Mucosa of gallbladder (tissue), 1 donor: Measurements from ENCODE around the gene ADAMTS15. TPM values are rescaled to one million over a fixed set of nuclear protein-coding genes. Genes with fewer than 3 reads are reported as not detected.
"Not testable (repeated sequence)": the region's sequence is repeated elsewhere in the genome, so short reads cannot be mapped to it uniquely, and the experiment has no call there.

Experiments
- DNase-seq: peaks from one replicate; pipeline ENCODE4 v3.0.0-alpha.2; 2020; ENCODE audit warnings: low spot score
- total RNA-seq: library from RNA; stranded (reverse); gene quantifications from one replicate; pipeline ENCODE4 v1.2.1, GENCODE V29; 2021
- donor health status: DM: no; HTN: no; CAD: no.

Gene ADAMTS15
- total RNA-seq, 1 donor from 2014 or later = 3.2 TPM

DNA sequence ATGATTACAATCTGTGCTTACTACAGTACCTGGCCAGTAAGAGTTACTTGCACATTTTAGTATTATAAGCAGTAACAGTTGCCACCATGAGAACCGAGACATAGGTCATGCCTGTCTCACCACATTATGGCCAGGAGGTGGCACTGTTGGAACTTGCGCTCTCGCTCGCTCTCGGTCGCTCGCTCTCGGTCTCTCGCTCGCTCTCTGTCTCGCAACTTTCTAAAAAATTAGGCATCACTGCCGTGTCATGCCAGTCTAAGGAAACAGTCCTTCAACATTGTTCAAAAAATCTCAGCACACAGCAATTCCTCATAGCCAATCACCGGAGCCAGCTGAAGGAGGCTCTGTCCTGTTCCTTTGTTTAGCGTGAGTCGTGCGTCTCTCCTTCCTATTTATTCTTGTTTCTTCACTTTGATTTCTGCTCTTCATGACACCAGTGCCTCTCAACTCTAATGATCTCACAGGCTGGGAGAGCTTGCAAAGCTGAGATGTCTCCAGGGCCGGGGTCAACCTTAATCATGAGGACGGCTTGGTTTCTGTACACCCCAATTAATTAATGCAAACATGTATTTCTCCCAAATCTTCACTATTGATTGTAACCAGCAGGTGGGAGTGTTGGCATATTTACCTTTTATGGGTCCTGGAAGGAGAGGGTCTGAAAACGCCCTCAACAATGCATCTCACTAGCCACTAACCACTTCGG, 13.8 kb upstream of the ADAMTS15 start:
- DNase-seq = peak; percentile 75

DNA sequence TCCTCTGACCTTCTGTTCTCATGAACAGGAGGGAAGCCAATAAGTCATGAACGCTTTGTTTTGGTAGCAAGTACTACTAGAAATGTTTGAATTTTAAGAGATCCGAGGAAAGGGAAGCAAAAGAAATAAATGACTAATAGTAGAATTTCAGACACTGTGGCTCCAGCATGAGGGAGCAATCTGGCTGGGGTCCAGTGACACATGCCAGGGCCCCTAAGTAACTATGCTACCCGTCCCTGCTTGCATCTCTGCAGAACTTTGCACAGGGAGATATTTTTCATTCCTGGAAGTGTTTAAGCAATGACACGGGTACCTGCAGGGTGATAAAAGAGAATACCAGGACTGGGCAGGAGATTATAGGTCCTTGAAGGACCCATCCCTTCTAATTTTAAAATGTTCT, 12.8 kb upstream of the ADAMTS15 start:
- DNase-seq = no peak

DNA sequence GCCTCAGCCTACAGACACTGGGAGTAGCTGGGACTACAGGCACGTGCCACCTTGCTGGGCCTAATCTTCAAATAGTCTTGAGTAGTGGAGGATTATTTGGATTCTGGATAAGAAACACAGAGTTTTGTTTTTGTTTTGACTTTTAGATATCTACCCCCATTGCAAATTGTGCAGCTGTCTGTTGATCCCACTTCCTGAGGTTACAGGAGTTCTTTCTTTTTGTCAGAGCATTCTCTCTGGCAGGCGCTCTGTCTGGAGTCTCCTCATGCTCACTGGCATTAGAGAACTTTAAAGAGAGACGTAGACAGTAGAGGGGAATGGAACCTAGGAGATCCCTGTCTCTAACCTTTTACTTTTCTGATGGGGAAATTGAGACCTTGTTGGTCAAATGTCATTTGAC, 12.3 kb upstream of the ADAMTS15 start:
- DNase-seq = no peak

DNA sequence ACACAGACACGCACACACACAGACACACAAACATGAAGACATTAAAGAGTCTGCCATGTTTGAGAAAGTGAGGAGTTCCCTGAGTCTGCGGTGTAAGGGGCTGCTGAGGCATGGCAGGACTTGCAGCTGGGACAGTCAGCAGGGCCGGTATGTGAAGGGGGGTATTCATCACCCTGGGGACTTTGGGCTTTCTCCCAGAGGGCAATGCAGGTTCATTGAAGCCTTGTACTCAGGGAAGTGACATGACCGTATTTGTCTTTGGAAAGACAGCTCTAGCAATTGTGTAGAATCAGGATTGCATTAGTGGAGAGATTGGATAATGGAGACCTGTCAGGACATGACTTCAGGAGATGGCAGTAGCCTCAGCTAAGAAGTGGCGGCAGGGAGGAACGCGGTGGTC, 10.6 kb upstream of the ADAMTS15 start:
- no peak for DNase-seq

DNA sequence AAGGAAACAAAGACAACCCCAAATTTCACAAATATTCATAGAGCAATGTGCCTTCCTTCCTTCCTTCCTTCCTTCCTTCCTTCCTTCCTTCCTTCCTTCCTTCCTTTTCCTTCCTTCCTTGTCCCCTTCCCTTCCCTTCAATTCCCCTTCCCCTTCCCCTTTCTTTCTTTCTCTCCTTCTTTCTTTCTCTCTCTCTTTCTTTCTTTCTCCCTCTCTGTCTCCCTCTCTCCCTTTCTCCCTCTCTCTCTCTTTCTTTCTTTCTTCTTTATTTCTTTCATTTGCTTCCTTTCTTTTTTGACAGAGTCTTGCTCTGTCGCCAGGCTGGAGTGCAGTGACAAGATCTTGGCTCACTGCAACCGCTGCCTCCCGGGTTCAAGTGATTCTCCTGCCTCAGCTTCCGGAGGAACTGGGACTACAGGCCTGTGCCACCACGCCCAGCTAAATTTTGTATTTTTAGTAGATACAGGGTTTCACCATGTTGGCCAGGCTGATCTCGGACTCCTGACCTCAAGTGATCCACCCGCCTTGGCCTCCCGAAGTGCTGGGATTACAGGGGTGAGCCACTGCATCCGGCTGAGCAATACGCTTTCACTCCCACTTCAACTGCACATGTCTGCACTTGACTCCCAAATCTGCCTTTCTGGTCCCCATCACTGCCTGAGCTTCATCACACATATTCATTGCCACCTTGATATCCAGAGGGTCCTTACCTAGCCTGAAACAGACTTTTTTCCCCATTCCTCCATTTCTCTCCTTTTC, 9.9 kb upstream of the ADAMTS15 start:
- not testable (repeated sequence) for DNase-seq

DNA sequence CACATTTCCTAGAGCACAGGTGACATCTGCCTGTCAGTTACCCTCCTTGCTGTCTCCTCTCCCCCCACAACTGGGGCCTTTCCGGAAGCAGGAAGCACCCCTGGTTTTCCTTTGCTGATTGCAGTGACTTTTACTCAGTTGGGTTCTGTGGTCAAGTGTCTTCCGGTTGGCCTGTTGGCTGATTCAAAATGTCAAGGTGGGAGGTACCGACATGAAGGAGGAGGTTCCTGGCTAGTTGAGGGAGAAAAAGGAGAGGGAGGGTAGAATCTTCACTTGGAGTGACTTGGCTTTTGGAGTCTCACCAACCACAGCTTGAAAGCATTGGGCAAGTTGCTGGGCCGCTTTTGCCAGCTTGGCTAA, 9.3 kb upstream of the ADAMTS15 start:
- DNase-seq = no peak

DNA sequence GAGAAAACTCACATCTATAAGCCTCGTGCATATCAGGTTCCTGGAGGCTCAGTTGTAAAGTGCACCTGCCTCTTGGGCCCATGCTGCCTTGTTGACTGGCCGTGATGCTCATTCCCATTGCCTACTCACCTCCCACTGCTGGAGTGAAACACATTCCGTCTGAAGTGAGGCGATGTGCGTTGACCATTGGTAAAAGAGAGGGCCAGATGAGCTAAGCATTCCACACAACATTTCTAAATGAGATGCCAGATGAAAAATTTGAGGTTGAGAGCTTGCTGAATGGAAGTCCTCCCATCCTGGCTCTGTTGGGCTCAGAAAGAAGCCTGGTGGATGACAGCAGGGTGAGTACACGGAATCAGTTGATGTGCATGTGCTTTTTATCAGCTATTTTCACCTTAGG, 8.6 kb upstream of the ADAMTS15 start:
- DNase-seq = no peak

DNA sequence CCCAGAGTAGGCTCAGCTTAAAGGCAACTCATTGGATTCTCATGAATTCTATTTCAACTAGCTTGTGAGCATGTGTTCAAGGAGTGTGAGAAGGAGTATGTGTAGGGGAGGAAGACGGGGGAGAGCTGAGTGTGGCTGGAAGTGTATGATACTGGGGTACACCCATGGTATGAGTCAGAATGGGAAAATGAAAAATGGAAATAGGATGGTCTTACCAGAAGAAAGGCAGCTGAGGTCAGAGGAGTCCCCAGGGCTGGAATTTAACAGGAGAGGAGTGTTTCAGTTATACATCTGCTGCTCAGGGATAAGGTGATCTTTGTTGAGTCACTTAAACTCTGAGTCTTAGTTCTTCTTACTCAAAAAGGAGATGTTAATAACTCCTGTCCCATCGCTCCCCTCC, 6.7 kb upstream of the ADAMTS15 start:
- DNase-seq = no peak

DNA sequence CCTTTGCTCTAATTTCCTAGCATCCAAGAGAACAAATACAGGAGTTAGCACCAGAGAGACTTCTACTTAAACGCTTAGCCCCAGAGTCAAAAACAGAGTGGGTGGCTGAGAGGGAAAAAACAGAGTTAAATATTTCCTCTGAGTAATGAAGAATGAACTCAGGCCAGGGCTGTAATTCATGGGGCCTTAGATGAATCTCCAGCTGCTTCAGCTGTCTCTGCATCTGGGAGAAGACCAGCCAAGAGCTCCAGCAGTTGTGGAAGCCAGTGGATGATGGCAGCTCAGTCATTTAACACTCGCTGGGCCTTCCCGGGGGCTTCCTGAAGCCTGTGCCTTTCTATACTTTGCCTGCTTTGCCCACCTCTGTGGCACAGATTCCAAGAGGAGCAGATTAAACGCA, 5.7 kb upstream of the ADAMTS15 start:
- no peak for DNase-seq

DNA sequence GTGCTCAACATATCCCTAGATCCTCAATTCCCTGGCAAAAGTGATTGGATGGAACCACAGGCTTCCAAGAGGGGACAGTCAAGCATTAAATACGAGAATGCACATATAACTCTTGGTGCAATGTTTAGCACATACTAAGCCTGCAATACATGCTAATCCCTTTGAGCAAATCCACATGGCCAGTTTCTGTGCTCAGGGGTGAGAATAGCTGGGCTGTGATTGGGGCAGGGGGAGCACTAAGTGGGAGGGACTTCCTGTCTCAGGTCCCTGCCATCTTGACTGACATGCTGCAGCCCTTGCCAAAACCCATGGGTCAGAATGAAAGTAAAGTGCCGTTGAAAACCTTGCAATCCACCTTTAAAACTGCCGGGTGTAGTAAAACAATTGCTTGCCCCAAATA, 2.7 kb upstream of the ADAMTS15 start:
- DNase-seq = no peak

DNA sequence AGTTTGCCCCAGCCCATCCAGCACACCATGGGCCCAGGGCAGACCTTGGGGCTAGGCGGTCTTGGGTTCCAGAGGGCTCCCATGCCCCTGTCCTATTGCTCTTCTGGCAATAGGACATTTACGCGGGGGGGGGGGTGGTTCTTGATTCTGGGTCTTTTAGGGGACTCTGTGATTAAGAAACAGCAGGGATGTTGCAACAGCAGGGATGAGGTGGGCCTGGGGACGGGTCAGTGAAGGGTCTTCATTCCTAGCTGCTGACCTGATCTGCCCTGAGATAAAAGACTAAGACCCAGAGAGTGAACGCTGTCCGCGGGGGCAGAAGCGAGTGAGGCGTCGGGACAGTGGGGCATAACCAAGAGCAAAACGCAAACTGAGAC, 418 bp upstream of the ADAMTS15 start:
- DNase-seq = no peak

DNA sequence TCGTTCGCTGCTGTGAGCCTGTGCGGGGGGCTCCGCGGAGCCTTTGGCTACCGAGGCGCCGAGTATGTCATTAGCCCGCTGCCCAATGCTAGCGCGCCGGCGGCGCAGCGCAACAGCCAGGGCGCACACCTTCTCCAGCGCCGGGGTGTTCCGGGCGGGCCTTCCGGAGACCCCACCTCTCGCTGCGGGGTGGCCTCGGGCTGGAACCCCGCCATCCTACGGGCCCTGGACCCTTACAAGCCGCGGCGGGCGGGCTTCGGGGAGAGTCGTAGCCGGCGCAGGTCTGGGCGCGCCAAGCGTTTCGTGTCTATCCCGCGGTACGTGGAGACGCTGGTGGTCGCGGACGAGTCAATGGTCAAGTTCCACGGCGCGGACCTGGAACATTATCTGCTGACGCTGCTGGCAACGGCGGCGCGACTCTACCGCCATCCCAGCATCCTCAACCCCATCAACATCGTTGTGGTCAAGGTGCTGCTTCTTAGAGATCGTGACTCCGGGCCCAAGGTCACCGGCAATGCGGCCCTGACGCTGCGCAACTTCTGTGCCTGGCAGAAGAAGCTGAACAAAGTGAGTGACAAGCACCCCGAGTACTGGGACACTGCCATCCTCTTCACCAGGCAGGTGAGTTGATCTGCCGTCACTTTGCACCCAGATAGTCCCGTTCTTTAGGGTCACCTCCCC, 1.0 kb downstream of the ADAMTS15 start:
- DNase-seq = no peak

DNA sequence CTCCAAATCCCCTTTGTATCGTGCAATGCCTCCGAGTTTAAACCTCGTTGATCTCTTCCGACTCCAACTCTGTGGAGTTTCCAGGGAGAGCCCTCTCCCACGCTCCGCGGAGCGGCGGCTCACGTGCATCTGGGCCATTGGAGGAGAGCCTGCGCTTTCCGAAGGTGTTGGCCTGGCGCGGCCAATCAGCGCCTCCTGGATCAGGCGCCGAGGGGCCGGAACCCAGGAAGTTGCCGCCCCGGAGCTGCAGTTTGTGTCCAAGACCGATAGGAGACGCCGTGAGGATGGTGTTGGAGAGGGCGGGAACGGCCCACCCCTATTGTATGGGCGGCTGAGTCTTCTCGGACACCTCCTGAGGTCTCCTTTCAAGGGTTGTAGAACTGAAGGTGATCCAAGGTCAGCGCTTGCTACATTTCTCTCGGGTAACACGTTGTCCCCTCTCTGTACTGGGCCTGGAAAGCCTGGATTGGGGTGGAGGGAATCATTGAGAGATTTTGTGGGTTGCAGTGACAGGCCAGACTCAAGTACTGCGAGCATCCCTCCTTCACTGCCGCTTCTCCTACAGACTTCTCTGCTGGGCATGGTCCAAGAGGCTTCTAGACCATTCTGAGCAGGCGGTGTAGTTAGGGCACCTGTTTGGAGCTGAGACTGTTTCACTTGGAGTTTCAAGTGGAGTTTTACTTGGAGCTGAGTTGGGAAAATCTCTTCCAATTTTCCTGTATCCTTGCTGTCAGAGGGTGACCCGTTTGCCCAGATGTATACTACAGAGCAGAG, 1.7 kb downstream of the ADAMTS15 start:
- peak; percentile 62 for DNase-seq

DNA sequence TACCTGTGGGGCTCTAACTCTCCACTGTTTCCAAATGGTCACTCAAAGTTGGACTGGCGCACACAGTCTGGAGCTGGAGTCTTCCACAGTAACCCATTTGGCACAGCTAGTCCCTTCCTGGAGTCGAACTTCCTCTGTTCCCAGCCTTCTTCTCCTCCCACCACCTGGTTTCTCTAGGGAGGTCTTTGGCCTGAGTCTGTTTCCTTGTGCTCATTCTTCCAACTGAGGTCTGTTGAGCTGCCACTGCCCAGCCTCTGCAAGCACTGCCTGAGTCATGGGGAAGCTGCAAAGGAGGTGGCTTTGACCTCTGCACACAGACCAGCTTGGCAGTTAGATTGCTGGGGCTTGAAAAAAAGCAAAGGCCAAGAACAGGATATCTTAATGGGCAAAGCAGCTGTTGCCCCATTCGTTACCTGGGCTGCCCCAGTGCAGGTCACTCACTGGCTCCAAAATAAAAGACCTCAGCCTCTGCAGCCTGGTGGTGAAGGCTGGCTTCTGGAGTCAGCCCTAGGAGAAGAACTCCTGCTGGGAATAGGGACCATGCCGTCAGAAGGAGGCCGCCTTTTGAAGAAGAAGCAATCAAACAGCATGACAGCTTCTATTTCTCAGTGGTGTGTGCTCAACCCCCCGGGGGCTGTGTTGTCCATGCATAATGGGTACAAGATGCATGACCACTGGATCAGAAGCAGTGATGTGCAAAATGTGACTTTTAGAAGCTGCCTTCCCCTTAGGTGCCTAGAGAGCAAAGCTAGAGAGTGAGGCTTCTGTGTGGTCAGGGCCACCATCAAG, 3.0 kb downstream of the ADAMTS15 start:
- no peak for DNase-seq

DNA sequence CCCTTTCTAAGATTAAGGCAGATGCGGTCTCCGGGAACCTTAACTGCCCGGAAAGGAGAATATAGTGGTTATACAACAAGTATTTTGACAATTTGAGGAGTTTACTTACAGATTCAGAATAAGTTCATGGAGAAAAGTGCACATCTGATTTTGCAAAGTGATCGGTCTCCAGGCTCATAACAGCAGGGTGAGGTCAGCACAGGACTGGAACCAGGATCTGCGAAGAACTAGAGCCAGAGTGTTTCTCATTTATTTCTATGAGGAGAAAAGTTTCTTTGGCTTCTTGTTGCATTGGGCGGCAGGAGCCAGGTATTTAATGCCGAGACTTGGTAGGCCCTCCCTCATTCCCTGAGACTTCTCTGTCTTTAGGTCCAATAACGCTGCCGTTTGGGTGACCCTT, 3.7 kb downstream of the ADAMTS15 start:
- no peak for DNase-seq

DNA sequence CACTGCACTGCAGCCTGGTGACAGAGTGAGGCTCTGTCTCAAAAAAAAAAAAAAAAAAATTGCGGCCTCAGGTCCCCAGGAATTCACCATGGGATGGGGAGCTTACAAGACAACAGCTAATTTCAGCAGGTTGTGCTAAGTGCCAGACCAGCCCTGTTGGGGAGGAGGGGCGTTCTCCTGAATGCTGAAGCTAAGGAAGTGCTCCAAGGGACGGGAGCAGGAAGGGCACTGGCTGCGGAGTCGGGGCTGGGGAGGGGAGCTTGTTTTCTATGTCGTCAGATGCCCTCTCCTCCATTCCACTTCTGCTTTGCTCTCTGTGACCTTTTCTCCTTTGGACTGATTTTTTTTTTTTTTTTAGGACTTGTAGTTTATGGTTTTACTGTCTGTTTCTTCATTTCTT, 4.5 kb downstream of the ADAMTS15 start:
- no peak for DNase-seq

DNA sequence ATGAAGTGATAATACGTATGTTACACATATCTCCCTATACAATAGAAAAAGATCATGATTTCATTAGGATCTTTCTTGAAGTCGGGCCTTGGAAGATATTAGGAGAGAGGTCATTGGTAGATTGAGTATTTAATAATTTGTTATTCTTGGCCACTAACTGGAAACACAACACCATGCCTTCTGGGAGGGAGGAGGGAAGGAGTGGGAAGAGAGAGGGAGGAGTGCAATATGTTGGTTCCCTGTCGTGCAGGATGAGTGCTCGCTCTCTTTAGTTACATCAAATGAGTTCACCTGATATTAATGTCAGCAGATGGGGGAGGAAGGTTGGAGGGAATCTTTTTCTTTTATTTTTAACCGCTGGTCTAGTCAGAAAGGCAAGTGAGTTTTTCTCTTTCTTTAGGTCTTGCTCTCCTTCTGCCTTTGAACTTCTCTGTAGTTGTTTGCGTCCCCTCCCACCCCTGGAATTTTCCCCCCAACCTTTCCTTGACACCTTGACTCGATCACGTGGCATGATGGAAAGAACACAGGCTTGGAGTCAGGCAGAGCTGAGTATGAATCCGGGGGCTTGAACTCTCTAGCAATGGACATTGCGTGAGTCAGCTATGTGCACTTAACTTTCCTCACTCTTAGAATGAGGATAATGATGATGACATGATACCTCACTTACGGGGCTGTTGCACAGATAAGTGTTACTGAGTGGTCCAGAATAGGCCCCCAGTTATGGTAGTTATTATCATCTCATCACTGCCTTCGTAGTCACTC, 6.2 kb downstream of the ADAMTS15 start:
- DNase-seq = no peak

DNA sequence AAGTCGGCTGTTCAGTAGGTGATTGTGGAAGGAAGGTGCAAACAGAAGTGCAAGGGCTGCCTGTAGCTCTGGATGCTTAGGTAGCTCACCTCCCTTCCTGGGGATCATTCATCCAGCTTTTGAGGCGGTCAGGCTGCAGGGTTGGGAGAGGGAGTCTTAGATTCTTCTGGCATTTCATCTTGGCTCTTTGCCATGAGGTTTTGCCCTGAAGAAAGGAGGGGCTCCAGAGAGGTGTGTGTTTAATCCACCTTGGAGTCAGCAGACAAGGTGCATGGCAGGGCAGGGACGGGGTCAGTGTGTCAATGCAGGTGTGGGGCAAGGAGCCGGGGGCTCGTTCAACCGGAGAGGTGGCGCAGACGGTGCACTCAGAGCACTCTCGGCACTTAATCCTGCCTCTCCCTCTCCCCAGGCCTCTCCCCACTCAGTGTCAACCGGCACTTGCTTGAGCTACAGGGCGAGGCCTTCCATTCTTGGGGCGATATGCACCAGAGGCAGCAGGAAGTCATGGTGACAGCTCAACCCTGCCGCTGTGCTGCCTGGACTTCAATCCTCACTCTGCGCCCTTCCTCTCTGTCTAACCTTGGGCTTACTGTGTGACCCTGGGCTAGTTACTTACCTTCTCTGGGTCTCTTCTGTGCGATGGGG, 7.2 kb downstream of the ADAMTS15 start:
- DNase-seq = no peak

DNA sequence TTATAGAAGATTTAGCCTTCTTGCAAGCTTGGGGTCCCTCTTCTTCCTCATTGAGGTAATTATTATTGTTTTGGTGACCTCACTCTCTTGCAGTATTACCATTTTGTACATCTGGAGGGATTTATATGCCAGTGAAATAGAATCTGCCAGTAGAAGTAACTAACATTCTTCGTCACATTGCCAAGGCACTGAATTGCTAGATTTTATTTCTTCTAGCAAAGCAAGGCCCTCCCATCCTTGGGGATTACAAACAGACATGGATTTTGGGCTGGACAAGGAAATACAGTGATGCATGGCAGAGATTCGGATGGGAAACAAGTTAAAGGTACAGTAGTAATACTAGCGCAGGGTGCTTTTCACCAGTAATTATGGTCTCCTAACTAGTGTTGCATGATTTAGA, 7.8 kb downstream of the ADAMTS15 start:
- DNase-seq = no peak
